DOHH2 (cell line): ENCODE data around the gene BCAR3.

Source experiments
- CTCF ChIP-seq: fragments of 200-600 bp; sonication (generic); IDR thresholded peaks from one replicate; pipeline ENCODE4 v1.5.1; 2014; ENCODE audit warnings: antibody characterized with exemption, mild to moderate bottlenecking, low read depth, low read length; ENCODE audit not compliant: poor library complexity, severe bottlenecking
- EZH2phosphoT487 ChIP-seq: fragments of 200-600 bp; sonication (generic); IDR thresholded peaks from 2 replicates; pipeline ENCODE4 v1.6.1; 2017; ENCODE audit warnings: borderline replicate concordance, mild to moderate bottlenecking, antibody characterized with exemption, low read length, moderate library complexity, mixed read lengths

GRCh38 chr1:93621246-93621645 is 60.4 kb downstream of the BCAR3 start:
- TF ChIP-seq CTCF (no peak), EZH2phosphoT487 (no peak)
